Fibroblast of lung (primary cell): ENCODE results near the gene GIMAP8. TPM values are rescaled to one million over a fixed set of nuclear protein-coding genes. Genes with fewer than 3 reads are reported as not detected.
"Not testable (repeated sequence)": the region's sequence is repeated elsewhere in the genome, so short reads cannot be mapped to it uniquely, and the experiment has no call there.

Experiments
- DNase-seq, 2 donors: peaks; one replicate each; pipeline versions ENCODE4 v3.0.0 to v3.0.0-alpha.2; 2010; ENCODE audit warnings: low read depth in 2 of 2
- H2AFZ ChIP-seq: 2 replicates; pipeline ENCODE4 v1.5.1; 2012; ENCODE audit warnings: low read length, control low read depth, inconsistent platforms
- H3K27ac ChIP-seq: 2 replicates; pipeline ENCODE4 v1.5.1; 2011; ENCODE audit warnings: low read length, control low read depth; ENCODE audit not compliant: insufficient read depth
- H3K27me3 ChIP-seq: 2 replicates; pipeline ENCODE4 v1.5.1; 2011; ENCODE audit warnings: mild to moderate bottlenecking, low read length; ENCODE audit not compliant: control insufficient read depth, insufficient read depth
- H3K36me3 ChIP-seq: 2 replicates; pipeline ENCODE4 v1.5.1; 2011; ENCODE audit warnings: low read length; ENCODE audit not compliant: control insufficient read depth, insufficient read depth
- H3K4me1 ChIP-seq: 2 replicates; pipeline ENCODE4 v1.5.1; 2011; ENCODE audit warnings: low read length; ENCODE audit not compliant: control insufficient read depth, insufficient read depth; ENCODE audit errors: extremely low read depth
- H3K4me2 ChIP-seq: 2 replicates; pipeline ENCODE4 v1.5.1; 2011; ENCODE audit warnings: low read length, control low read depth; ENCODE audit not compliant: insufficient read depth; ENCODE audit errors: extremely low read depth
- H3K4me3 ChIP-seq, 4 experiments: fragments of 200-600 bp in 1 of 4; sonication (generic) in 1 of 4; replicated peaks in 1 of 4; 2 replicates each; pipeline ENCODE4 v1.5.1; 2011 to 2016; ENCODE audit warnings: low read length in 4 of 4, low read depth in 3 of 4, mild to moderate bottlenecking in 3 of 4, control low read depth in 2 of 4, inconsistent platforms in 1 of 4, mixed read lengths in 1 of 4; ENCODE audit not compliant: insufficient read depth in 1 of 4; ENCODE audit errors: control extremely low read depth in 1 of 4
- H3K79me2 ChIP-seq: 2 replicates; pipeline ENCODE4 v1.5.1; 2012; ENCODE audit warnings: mild to moderate bottlenecking, low read length, inconsistent platforms; ENCODE audit not compliant: control insufficient read depth, insufficient read depth
- H3K9ac ChIP-seq: 2 replicates; pipeline ENCODE4 v1.5.1; 2011; ENCODE audit warnings: mild to moderate bottlenecking, low read length, control low read depth; ENCODE audit not compliant: insufficient read depth
- H3K9me3 ChIP-seq: 2 replicates; pipeline ENCODE4 v1.5.1; 2012; ENCODE audit warnings: low read depth, low read length; ENCODE audit not compliant: control insufficient read depth, insufficient read depth
- H4K20me1 ChIP-seq: 2 replicates; pipeline ENCODE4 v1.5.1; 2011; ENCODE audit warnings: low read length; ENCODE audit not compliant: control insufficient read depth, insufficient read depth; ENCODE audit errors: extremely low read depth
- EZH2 ChIP-seq: IDR thresholded peaks from 2 replicates; pipeline ENCODE4 v1.5.1; 2012; ENCODE audit warnings: low read length, control low read depth, mild to moderate bottlenecking; ENCODE audit errors: missing control alignments
- polyA plus RNA-seq, 2 donors: library from polyadenylated mRNA; depleted of rRNA in 1 of 2; stranded (reverse) in 1 of 2; unstranded in 1 of 2; fragments of >200 nt; gene quantifications; 2 replicates each; pipeline ENCODE4 v1.2.1, GENCODE V29; 2011 to 2012; ENCODE audit warnings: missing spikeins in 1 of 2
- total RNA-seq: library from RNA; depleted of rRNA; stranded (reverse); fragments of >200 nt; gene quantifications from 2 replicates; pipeline ENCODE4 v1.2.1, GENCODE V29; 2014
- TF ChIP-seq, protein P1 (sequence below), 2 donors: IDR thresholded peaks in 1 of 2; conservative IDR thresholded peaks in 1 of 2; 1 replicate in 1 of 2; 2 replicates in 1 of 2; pipeline ENCODE4 v1.5.1; 2011 to 2012; ENCODE audit warnings: low read length in 2 of 2, control low read depth in 1 of 2, inconsistent platforms in 1 of 2, low read depth in 1 of 2, mild to moderate bottlenecking in 1 of 2

The GIMAP8 gene
- total and polyA plus RNA-seq, 2 donors (not counting 1 experiment from before 2014, with no cell fraction given): under 0.01 TPM; not detected in 1

DNA sequence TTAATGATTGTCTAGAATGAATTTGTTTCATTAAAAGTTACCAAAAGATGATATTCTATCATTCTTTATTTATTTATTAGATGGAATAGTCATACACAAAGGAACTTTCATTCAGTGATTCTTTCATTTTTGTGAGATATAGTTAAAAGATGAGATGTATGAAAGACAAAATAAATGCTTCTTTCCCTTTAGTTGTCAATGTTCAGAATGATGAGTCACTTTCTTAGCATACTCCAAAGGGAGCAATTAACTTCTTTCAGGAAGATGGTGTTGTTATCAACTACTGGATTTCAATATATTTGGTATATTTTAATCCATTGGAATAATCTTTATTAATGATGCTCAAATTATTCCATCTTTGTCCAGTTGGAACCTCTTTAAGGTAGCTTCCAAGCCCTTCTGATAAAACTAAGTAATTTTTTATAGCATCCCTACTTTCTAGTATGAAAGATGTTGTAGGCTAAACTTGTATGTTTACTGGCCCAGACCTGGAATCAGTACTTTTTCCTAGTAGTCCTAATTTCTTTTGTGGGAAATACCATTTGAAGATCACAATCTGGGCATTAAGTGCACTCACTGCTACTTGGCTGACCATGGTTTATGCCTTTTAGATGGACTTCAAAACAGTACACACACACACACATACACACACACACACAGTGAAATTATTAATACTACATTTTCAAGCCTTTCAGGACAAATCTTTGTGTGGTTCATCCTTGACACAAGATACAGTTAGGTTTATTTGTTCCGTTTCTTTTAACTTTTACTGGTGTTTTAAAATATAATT, 66.7 kb downstream of the GIMAP8 start:
- H3K36me3 ChIP-seq: no peaks in the 10 kb centered on the region
- TF ChIP-seq EZH2: no peak
- TF ChIP-seq, protein P1, sequence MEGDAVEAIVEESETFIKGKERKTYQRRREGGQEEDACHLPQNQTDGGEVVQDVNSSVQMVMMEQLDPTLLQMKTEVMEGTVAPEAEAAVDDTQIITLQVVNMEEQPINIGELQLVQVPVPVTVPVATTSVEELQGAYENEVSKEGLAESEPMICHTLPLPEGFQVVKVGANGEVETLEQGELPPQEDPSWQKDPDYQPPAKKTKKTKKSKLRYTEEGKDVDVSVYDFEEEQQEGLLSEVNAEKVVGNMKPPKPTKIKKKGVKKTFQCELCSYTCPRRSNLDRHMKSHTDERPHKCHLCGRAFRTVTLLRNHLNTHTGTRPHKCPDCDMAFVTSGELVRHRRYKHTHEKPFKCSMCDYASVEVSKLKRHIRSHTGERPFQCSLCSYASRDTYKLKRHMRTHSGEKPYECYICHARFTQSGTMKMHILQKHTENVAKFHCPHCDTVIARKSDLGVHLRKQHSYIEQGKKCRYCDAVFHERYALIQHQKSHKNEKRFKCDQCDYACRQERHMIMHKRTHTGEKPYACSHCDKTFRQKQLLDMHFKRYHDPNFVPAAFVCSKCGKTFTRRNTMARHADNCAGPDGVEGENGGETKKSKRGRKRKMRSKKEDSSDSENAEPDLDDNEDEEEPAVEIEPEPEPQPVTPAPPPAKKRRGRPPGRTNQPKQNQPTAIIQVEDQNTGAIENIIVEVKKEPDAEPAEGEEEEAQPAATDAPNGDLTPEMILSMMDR (conservative IDR thresholded peaks at IDR 0.05 in 1 of 2, IDR thresholded peaks at IDR 0.05 in 1 of 2; ENCODE audit: low read depth in 1 of 2, low read length in 2 of 2): no peak
- H3K79me2 ChIP-seq: no peaks in the 10 kb centered on the region
- DNase-seq: no peak
- H3K9ac ChIP-seq: no peak overlapping the region
- H4K20me1 ChIP-seq: no peaks in the 10 kb centered on the region
- no peaks in the 10 kb centered on the region for H3K9me3 ChIP-seq
- H3K4me1 ChIP-seq: no peaks in the 10 kb centered on the region
- H3K27ac ChIP-seq: no peak overlapping the region
- H3K4me2 ChIP-seq: no peak overlapping the region
- H2AFZ ChIP-seq: no peak overlapping the region
- H3K27me3 ChIP-seq: no peaks in the 10 kb centered on the region
- no peak overlapping the region for H3K4me3 ChIP-seq

DNA sequence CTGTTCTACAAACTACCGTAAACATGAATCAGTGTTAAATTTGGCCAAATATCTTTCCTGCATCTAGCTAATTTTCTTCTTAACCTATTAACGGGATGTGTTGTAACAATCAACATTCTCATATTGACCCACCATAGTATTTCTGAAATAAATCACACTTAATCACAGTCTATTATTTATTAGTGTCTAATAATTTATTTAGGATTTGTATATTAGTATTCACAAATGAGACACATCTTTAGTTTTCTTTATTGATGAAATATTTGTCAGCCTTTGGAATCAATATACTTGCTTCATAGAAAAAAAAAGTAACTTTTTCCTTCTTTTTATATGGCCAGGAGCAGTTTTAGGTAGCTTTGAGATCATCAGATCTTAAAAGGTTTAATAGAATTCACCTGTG, 68.9 kb downstream of the GIMAP8 start:
- no peak for TF ChIP-seq EZH2
- TF ChIP-seq, protein P1 (conservative IDR thresholded peaks at IDR 0.05 in 1 of 2, IDR thresholded peaks at IDR 0.05 in 1 of 2; ENCODE audit: low read depth in 1 of 2, low read length in 2 of 2): no peak
- Histone ChIP-seq H3K4me3 (no peak overlapping the region), H3K9ac (no peak overlapping the region), H3K36me3 (no peaks in the 10 kb centered on the region), H3K27me3 (no peaks in the 10 kb centered on the region), H4K20me1 (no peaks in the 10 kb centered on the region), H3K9me3 (no peaks in the 10 kb centered on the region), H3K79me2 (no peaks in the 10 kb centered on the region), H3K27ac (no peak overlapping the region), H3K4me2 (no peak overlapping the region), H2AFZ (no peak overlapping the region), H3K4me1 (no peaks in the 10 kb centered on the region)
- DNase-seq: no peak

DNA sequence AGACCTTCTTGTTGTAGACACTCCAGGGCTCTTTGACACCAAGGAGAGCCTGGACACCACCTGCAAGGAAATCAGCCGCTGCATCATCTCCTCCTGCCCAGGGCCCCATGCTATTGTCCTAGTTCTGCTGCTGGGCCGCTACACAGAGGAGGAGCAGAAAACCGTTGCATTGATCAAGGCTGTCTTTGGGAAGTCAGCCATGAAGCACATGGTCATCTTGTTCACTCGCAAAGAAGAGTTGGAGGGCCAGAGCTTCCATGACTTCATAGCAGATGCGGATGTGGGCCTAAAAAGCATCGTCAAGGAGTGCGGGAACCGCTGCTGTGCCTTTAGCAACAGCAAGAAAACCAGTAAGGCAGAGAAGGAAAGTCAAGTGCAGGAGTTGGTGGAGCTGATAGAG, 69.7 kb downstream of the GIMAP8 start:
- Histone ChIP-seq H3K9me3 (no peaks in the 10 kb centered on the region), H3K27ac (no peak overlapping the region), H2AFZ (no peak overlapping the region), H3K4me1 (no peaks in the 10 kb centered on the region), H3K36me3 (no peaks in the 10 kb centered on the region), H3K4me2 (no peak overlapping the region), H3K4me3 (no peak overlapping the region), H3K9ac (no peak overlapping the region), H4K20me1 (no peaks in the 10 kb centered on the region), H3K27me3 (no peaks in the 10 kb centered on the region), H3K79me2 (no peaks in the 10 kb centered on the region)
- TF ChIP-seq, protein P1 (conservative IDR thresholded peaks at IDR 0.05 in 1 of 2, IDR thresholded peaks at IDR 0.05 in 1 of 2; ENCODE audit: low read depth in 1 of 2, low read length in 2 of 2): no peak
- no peak for TF ChIP-seq EZH2
- no peak for DNase-seq

DNA sequence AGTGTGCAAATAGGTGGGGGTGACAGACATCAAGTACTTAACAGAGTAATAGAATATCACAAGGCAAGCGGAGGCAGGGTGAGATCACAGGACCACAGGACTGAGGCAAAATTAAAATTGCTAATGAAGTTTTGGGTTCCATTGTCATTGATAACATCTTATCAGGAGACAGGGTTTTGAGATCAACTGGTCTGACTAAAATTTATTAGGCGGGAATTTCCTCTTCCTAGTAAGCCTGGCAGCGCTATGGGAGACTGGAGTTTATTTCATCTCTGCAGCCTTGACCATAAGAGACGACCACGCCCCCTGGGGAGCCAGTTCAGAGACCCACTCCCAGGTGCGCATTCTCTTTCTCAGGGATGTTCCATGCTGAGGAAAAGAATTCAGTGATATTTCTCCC, 72.5 kb downstream of the GIMAP8 start:
- H3K27ac ChIP-seq, H2AFZ ChIP-seq, H3K36me3 ChIP-seq, H3K4me1 ChIP-seq, H3K27me3 ChIP-seq, H4K20me1 ChIP-seq, H3K4me3 ChIP-seq, H3K9ac ChIP-seq, DNase-seq, H3K9me3 ChIP-seq, H3K4me2 ChIP-seq, H3K79me2 ChIP-seq: not testable (repeated sequence)
